Osteocyte (in vitro differentiated cells): ENCODE data around the gene AKNA. TPM values are rescaled to one million over a fixed set of nuclear protein-coding genes. Genes with fewer than 3 reads are reported as not detected.

Source experiments
- DNase-seq: peaks from one replicate; pipeline ENCODE4 v3.0.0; 2021; ENCODE audit warnings: mixed read lengths; ENCODE audit not compliant: unreplicated experiment; ENCODE audit errors: extremely low spot score
- H3K27ac Mint-ChIP-seq: one replicate; pipeline ENCODE4 v1.8.0; 2021; ENCODE audit warnings: mild to moderate bottlenecking, mixed read lengths; ENCODE audit not compliant: unreplicated experiment
- H3K27me3 Mint-ChIP-seq: one replicate; pipeline ENCODE4 v1.8.0; 2021; ENCODE audit warnings: mixed read lengths; ENCODE audit not compliant: unreplicated experiment
- H3K36me3 Mint-ChIP-seq: one replicate; pipeline ENCODE4 v1.8.0; 2021; ENCODE audit warnings: mixed read lengths; ENCODE audit not compliant: unreplicated experiment
- H3K4me1 Mint-ChIP-seq: one replicate; pipeline ENCODE4 v1.8.0; 2021; ENCODE audit warnings: mixed read lengths; ENCODE audit not compliant: unreplicated experiment
- H3K4me3 Mint-ChIP-seq: one replicate; pipeline ENCODE4 v1.8.0; 2021; ENCODE audit warnings: mild to moderate bottlenecking, moderate library complexity, mixed read lengths; ENCODE audit not compliant: unreplicated experiment
- H3K9me3 Mint-ChIP-seq: one replicate; pipeline ENCODE4 v1.8.0; 2021; ENCODE audit warnings: mixed read lengths; ENCODE audit not compliant: unreplicated experiment
- CTCF ChIP-seq: fragments of 200-600 bp; sonication (generic); IDR thresholded peaks from 2 replicates; pipeline ENCODE4 v1.5.0; 2021; ENCODE audit warnings: antibody characterized with exemption, mild to moderate bottlenecking, moderate library complexity
- total RNA-seq: library from RNA; stranded (reverse); gene quantifications from 2 replicates; pipeline ENCODE4 v1.2.1, GENCODE V29; 2021

AKNA gene
- total RNA-seq, 1 donor from 2014 or later = 36.0 TPM

- Mint-ChIP-seq H3K27me3 (no peaks in the 10 kb centered on the region), H3K36me3 (no peaks in the 10 kb centered on the region), H3K9me3 (no peaks in the 10 kb centered on the region), H3K4me3 (no peak overlapping the region), H3K27ac (no peak overlapping the region), H3K4me1 (peaks cover 17% of the 10 kb centered on the region)
- no peak for DNase-seq
- no peak for TF ChIP-seq CTCF
These were observed 24.4 kb upstream of the AKNA start for GRCh38 chr9:114412048-114412683.

GRCh38 chr9:114411452-114411851 is 23.7 kb upstream of the AKNA start:
- Mint-ChIP-seq H3K4me3 (no peak overlapping the region), H3K36me3 (no peaks in the 10 kb centered on the region), H3K27me3 (no peaks in the 10 kb centered on the region), H3K27ac (no peak overlapping the region), H3K9me3 (no peaks in the 10 kb centered on the region), H3K4me1 (peaks cover 17% of the 10 kb centered on the region)
- no peak for DNase-seq
- TF ChIP-seq CTCF = no peak

GRCh38 chr9:114410910-114411309 is 23.1 kb upstream of the AKNA start:
- no peak for DNase-seq
- TF ChIP-seq CTCF = no peak
- H3K4me1 Mint-ChIP-seq = peaks cover 17% of the 10 kb centered on the region
- H3K4me3 Mint-ChIP-seq = no peak overlapping the region
- no peaks in the 10 kb centered on the region for H3K36me3 Mint-ChIP-seq
- H3K9me3 Mint-ChIP-seq = no peaks in the 10 kb centered on the region
- no peaks in the 10 kb centered on the region for H3K27me3 Mint-ChIP-seq
- no peak overlapping the region for H3K27ac Mint-ChIP-seq

- no peak for TF ChIP-seq CTCF
- H3K27me3 Mint-ChIP-seq = no peaks in the 10 kb centered on the region
These were observed 22.1 kb upstream of the AKNA start for GRCh38 chr9:114409842-114410241.

GRCh38 chr9:114409103-114409780 is 21.5 kb upstream of the AKNA start:
- TF ChIP-seq CTCF = no peak
- peaks cover 16% of the 10 kb centered on the region for H3K4me1 Mint-ChIP-seq
- DNase-seq = no peak
- no peaks in the 10 kb centered on the region for H3K36me3 Mint-ChIP-seq
- H3K9me3 Mint-ChIP-seq = no peaks in the 10 kb centered on the region
- no peak overlapping the region for H3K27ac Mint-ChIP-seq
- H3K4me3 Mint-ChIP-seq = no peak overlapping the region
- H3K27me3 Mint-ChIP-seq = no peaks in the 10 kb centered on the region

More at GRCh38 chr9:114409842-114410241, 22.1 kb upstream of the AKNA start:
- Mint-ChIP-seq H3K4me3 (no peak overlapping the region), H3K36me3 (no peaks in the 10 kb centered on the region), H3K4me1 (peaks cover 17% of the 10 kb centered on the region), H3K27ac (no peak overlapping the region), H3K9me3 (no peaks in the 10 kb centered on the region)
- no peak for DNase-seq
